Kidney glomerular epithelial cell (primary cell): ENCODE results near the gene CLEC3B.
"Not testable (repeated sequence)": the region's sequence is repeated elsewhere in the genome, so short reads cannot be mapped to it uniquely, and the experiment has no call there.

Experiments
- DNase-seq: peaks from one replicate; lab custom pipeline; 2025; lab: John Stamatoyannopoulos, UW

The CLEC3B gene, protein sequence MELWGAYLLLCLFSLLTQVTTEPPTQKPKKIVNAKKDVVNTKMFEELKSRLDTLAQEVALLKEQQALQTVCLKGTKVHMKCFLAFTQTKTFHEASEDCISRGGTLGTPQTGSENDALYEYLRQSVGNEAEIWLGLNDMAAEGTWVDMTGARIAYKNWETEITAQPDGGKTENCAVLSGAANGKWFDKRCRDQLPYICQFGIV

DNA sequence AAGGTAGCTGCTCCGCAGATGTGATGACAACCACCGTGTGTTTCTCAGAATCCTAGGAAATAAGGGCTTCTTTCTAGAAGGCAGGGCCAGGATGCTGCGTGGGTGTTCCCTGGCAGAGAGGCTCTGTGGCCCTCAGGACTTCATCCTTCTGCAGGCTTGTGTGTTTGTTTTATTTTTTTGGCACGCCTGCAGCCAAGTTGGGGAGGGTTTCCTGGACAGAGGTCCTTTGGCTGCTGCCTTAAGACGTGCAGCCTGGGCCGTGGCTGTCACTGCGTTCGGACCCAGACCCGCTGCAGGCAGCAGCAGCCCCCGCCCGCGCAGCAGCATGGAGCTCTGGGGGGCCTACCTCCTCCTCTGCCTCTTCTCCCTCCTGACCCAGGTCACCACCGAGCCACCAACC, at the start of gene CLEC3B:
Gene CLEC3B, plus strand, starts transcription at position 266 of the 400 bp plus-strand sequence. Its CDS starts 60 bp downstream, at position 326.
- DNase-seq: peak; percentile 6

DNA sequence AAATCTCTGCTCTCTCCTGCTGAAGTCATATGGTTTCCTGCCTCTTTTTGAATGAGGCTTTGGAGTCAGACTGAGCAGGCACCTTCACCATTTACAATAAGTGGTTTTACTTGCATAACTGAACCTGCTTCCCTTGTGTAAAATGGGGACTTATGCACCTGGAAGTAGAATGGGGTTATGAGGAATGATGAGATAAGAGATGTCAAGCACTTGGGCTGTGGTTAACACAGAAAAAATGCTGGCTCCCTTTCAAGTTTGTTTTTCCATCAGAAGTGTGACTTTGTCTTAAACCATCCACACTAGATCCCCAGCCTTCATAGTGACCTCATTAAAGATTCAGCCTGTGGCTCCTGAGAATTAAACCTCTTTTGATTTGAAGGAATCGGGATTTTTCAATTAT, 44.9 kb upstream of the CLEC3B start:
- peak; percentile 28 for DNase-seq

DNA sequence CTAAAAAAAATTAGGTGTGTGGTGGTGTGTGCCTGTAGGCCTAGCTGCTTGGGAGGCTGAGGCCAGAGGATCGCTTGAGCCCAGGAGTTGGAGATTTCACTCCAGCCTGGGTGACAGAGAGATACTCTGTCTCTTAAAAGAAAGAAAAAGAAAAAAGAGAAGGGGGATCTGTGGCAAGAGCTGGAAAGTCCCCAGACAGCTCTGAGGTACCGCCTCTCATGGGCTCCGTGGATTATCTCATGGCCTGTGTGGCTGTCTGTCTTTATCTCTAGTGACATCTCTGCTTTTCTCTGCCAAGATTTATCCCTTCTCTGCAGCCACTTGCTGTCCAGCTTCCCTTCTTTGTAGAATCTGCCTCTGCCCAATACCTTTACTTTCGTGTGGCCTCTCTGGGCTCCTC, 44.4 kb upstream of the CLEC3B start:
- DNase-seq: no peak

DNA sequence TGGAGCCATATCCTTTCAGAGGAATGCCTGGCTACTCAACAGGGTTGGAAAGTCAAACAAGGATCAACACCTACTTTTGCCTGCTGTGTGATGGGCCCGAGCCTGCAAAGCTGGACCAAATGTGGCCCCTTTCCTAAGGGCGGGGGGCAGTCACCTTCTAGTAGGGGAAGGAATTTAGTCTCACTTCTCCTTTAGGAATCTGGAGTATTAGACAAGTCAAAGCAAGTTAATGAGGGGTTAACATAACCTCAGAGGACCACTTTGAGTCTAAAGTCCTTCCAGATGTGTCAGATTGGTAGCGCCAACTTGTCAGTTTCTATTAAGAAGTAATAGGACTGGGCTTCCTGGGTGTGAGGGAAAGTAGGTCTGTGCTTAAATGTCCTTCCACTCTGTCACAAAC, 43.3 kb upstream of the CLEC3B start:
- no peak for DNase-seq

DNA sequence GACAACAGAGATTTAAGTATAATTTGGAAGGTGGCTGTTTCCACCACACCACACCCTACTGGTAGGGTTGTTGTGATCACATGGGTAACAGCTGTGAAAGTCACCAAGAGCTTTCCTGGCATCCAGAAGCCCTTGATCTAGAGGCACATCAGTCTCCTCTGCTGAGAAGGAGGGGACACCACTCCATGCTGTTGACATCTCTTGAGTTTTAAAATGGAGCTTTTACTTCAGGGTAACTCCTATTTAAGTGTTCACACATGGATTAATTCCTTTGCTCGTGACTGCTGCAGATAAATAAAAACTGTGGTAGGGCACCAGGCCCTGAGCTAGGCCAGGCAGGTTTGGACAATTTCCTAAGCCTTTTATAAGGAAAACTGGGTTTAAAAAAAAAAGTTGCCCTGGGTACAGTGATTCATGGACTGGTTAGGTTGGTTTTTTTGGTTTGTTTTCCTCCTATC, 42.6 kb upstream of the CLEC3B start:
- DNase-seq: no peak

DNA sequence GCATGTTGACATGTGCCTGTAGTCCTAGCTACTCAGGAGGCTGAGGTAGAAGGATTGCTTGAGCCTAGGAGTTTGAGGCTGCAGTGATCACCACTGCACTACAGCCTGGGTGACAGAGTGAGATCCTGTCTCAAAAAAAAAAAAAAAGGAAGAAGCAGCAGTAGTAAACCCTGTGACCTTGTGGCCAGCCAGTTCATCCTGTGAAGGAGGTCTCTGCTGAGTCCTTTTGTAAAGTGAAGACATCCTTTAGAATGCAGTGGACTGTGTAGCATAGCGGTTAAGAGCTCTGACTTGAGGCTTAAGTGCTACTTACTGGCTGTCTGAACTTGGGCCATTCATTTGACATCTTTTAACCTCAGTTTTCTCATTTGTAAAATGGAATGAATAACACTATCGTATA, 41.8 kb upstream of the CLEC3B start:
- no peak for DNase-seq

DNA sequence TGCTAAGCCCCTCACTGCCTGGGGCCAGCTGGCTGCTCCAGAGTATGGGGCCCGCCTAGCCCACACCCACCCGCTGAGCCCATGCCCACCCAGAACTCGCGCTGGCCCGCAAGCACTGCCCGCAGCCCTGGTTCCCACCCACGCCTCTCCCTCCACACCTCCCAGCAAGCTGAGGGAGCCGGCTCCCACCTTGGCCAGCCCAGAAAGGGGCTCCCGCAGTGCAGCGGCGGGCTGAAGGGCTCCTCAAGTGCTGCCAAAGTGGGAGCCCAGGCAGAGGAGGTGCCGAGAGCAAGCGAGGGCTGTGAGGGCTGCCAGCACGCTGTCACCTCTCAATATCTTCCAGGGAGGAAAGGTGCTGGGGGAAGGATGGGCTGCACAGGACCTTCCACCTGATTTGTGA, 39.8 kb upstream of the CLEC3B start:
- DNase-seq: not testable (repeated sequence)

DNA sequence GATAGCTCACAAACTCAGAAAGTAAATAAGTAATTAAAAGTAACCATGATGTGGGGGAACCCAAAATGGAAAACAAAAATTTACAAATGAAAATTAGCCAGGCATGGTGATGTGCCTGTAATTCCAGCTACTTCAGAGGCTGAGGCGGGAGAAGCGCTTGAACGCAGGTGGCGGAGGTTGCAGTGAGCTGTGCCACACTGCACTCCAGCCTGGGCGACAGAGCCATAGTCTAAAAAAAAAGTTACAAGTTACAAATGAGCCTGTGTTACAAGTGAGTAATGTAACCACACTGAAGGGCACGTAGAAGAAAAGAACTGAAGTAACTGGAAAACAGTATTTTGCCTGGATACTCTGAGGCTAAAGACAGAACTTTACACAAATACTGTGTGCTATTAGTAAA, 38.8 kb upstream of the CLEC3B start:
- DNase-seq: no peak

DNA sequence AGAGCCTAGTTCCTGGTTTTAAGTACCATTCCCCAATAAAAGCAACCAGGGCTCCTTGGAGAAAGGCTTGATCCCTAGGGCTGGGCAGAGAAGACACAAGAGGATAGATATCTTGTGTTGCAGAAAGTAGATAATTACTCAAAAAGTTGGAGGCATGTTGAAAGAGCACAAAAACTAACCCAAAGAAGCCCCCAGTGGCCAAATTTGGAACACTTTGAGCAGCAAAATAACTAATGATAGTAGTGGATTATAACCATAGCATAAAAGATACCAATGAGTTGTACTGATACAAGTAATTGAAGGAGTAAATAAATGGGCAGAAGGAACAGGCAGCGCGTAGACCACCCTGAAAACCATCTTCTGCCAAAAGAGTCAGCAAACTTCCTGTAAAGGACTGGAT, 38.0 kb upstream of the CLEC3B start:
- DNase-seq: no peak

DNA sequence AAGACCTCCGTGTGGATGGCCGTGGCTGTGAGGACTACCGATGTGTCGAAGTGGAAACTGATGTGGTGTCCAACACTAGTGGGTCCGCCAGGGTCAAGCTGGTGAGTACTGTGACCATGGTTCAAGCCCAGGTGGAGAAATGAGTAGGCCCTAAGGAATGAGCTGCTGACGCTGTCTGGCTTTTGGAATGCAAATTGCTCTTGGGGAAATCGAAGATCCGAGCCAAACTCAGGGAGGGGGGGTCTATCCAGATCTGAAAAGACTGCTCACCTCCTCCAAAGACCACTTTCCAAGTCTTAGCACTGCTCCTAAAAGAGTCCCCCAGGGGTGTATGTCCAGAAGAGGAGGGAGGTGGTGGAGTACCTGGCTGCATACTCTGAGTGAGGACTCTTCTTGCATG, 37.0 kb upstream of the CLEC3B start:
- no peak for DNase-seq

DNA sequence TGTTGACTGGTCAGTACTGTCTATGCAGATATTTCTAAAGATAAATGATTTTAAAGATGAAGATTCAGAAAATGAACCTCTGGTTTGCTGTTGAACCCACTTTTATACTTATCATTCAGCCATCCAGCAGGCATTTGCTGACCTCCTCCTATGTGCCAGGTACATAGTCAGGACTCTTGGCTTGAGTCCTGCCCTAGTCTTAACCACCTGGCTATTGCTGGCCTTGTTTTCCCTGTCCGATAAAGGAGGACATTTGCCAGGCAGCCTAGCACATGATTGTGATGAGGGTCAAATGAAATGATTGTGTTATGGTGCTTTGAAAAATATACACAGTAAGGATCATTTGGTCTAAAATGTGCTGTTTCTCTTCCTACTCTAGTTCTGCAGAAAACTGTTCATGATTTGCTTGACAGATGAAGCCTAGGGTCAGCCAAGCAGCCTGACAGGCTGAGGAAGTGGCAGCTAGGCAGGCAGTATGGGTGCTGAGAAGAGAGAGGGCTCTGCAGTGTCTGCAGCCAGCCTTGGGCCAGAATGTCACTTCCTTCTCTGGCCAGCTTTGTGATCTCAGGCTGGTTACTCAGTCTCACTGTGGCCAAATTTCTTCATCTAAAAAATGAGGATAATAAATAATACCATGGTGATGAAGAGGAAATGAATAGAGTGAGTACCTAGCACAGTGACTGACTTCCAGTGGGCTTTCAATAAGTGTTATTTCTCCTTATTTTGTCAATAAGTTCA, 36.3 kb upstream of the CLEC3B start:
- no peak for DNase-seq

DNA sequence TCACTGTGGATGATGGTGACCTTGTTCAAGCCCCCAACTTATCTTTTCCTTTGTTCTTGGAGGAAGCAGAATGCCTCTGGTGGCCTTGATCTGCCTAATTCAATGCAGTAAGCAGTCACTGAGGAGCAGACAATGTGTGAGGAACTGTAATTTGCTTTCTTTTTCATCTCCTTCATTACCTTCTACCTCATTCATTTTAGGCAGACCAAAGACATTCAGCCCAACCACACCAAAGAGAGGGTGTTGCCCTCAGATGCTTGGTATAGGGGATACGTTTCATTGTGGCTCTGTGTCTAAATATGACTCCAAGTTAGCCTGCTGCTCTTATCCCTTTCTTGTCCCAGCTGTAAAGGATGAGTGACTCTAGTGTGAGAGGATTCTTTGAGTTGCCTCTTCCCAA, 34.8 kb upstream of the CLEC3B start:
- no peak for DNase-seq

DNA sequence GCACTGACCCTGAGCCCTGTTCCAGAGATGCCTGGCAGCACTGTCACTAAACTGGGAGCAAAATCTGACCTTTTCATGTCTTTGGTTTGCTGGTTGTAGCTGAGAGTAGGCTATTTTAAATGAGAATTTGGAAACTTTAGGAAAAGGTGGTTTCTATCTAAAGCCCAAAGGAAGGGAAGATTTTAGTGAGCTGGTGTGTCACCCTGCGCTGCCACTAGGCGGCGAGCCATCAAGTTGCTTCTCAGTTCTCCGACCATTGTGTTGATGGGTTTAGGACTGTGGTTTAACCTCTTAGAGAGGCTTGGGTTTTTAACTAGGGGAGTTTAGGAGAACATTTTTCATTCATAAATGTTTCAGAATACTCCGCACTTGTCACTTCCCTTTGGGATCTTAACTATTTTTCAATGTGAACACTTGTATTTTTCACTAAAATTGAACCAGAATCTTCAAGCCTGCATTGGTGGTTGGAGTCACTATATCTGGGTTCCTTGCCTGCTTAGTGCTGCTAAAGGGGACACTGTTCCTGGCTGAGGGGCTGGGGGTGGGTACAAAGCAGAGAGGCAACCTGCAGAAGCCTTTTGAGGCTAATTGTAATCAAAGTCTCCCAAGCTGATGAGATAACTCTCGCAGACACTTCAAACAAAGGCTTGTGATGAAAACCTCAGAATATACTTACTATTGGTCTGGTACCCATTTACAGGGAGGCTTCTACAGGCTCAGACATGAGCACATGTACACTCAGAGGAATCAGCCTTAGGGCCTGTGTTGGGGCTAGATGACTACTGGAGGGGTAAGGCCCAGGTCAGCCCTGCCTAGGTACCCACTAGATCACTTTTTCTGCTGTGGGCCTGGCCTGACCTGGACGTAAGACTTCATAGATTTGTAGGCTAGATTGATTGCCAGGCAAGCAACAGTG, 33.3 kb upstream of the CLEC3B start:
- no peak for DNase-seq

DNA sequence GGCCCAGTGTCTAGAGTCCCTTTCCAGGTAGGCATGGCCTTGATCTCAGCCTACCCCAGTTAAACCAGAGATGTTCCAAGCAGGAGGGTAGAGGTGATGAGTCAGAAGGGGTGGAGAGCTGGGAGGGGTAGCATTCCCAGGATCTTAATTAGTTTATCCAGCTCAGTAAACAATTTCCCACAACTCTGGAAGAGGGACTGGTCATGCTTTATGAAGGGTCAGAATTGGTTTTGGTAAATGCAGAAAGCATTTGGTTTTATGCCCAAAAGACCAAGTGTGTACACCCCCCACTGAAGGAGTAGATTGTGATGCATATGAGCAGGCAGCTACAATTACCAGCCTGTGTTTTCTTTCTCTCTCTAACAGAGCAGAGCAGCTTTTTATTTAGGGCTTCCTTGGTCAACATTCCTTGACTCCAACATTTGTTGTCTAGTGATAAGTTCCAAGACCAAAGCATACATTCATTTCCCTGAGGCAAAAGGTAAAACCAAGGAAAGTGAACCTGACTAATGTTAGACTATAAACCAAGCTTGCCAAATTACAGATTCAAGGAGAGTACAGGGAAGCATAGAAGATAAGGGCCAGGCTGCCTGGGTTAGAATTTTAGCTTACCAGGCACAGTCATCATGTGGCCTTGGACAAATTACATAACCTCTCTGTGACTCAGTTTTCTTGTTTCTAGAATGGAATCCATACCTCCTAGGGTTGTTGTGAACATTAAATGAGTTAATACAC, 32.5 kb upstream of the CLEC3B start:
- peak; percentile 81 for DNase-seq

DNA sequence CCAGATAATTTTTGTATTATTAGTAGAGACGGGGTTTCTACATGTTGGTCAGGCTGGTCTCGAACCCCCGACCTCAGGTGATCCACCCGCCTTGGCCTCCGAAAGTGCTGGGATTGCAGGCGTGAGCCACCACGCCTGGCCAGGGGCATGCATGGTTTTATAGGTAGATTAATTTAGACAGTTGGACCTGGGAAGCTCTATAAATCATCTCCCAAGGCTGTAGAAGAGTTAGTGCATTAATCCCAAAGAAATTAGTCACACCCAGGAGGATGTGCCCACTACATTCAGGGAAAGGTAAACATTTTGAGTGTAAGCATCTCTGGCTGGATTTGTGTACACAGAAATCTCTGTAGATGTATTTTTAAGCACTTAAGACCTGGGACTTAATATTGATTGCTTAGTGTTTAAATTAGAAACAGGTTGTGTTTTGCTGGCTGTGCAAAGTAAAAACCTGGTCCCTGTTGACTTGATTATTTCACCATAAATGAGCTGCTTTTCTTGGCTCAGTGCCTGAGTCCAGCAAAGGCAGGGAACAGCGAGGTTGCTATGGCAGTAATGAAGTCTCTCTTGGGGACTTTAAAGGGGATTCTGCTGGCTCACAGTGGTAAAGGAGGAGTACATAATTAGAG, 30.8 kb upstream of the CLEC3B start:
- peak; percentile 47 for DNase-seq

DNA sequence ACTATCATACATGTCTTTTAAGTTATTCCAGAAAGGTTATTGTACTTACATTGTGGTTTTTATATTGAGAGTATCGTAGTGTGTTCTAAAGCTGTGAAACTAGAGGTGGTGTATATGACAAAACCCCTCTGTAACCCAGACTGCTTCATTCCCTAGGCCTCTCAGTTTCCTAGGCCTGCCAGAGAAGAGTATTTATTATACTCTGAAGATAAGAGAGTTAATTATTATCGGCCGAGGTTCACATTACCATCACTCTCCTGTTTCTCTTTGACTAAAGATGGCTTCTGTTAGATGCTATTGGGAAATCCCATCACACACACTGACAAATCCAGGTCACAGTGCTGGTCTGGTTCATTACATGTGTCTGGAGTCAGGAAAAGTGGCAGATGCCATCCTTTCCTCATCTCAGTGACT, 29.5 kb upstream of the CLEC3B start:
- peak; percentile 71 for DNase-seq

DNA sequence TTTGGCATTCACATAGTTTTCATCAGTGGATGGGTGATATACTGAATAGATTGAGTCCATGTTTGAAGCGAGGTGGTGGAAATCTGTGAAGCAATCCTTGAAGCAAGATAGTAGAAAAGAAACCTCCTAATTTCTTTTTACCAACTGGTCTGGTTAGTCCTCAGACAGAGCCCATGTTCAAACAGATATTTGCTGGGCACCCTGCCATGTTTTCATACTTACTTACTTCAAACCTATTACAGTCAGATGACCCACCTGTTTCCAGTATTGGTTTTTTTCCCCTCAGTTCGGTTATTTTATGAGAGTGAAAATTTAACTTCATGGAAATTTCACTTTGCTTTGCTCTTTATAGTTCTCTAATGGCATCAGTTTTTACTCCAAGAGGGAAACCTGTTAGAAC, 26.3 kb upstream of the CLEC3B start:
- no peak for DNase-seq

DNA sequence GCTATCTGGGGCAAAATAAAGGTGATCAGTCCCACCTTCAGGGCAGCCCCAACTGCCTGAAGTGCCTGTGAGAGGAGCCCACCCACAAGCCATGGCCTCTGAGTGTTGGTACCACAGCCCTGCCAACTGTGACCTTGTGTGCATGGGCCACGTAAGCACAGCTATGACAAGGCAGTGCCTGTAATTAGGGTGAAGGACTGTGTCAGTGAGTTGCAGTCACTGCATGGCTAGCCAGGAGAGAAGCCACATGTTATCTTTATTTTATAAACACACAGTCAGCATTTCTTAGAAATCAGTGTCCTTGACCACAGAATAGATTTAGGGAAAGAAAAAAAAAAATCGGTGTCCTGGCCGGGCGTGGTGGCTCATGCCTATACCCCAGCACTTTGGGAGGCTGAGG, 25.3 kb upstream of the CLEC3B start:
- no peak for DNase-seq

DNA sequence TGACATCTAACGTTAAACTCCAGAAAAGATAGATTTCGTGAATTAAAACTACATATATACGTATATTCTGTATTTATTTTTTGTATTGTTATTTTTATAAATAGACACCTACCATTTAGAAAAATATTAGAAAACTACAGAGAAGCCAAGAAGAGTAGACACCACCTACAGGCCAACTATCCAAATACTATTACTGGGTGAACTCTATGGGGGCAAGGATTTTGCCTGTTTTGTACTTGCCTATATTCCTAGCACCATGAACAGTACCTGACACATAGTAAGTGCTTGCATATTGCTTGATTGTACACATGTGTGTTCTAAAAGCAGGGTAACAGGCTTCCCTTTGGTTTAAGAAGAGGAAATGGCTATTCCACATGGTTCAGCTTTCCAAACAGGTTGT, 24.4 kb upstream of the CLEC3B start:
- no peak for DNase-seq

DNA sequence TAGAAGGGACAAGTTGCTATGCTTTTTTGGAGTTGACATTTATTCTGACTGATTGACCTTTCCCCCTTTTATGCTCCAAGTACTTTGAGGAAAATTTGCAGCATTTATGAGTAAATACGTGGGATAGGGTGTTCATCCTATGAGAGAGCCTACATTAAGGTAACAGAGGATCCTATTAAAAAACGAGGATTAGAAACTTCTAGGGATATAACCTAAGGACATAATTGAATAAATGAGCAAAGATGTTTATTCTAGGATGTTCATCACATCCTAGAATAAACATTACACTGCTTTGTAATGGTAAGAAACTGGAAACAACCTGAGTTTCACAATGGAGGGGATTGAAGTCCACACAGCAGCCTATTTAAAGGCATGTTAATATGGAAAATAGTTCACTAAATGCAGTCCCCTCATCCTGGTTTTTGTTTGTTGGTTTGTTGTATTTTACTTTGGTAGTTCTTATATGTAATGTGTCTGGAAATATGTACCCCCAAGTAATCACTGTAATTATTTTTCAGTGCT, 23.9 kb upstream of the CLEC3B start:
- no peak for DNase-seq

DNA sequence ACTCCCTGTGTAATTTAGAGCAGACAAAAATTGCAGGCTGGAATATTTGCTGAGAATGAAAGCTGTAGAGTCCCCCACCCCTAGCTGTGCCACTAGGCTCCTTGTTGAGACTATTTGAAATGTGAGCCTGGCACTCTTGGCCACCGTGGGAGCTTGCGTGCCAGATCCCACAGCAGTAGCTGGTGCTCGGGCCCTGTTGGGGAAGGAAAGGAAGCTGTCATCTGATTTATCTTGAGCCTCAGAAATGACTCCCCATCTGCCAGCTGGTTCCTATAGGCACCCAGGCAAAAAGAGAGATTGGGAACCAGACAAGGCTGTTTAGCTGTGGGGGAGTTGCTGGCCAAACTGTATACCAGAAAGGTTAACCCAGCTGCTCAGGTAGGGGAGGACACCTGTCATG, 23.4 kb upstream of the CLEC3B start:
- no peak for DNase-seq
